AG09319 (cell line): ENCODE results near the gene EPB41L4B.
"Not testable (repeated sequence)": the region's sequence is repeated elsewhere in the genome, so short reads cannot be mapped to it uniquely, and the experiment has no call there.

Experiments
- DNase-seq: peaks from one replicate; pipeline ENCODE4 v3.0.0-alpha.2; 2010; ENCODE audit warnings: low read depth; ENCODE audit errors: extremely low read depth
- TF ChIP-seq, protein P1 (sequence below): IDR thresholded peaks from 2 replicates; pipeline ENCODE4 v1.5.1; 2011; ENCODE audit warnings: low read depth, mild to moderate bottlenecking, inconsistent platforms, low read length, moderate library complexity

The EPB41L4B gene

DNA sequence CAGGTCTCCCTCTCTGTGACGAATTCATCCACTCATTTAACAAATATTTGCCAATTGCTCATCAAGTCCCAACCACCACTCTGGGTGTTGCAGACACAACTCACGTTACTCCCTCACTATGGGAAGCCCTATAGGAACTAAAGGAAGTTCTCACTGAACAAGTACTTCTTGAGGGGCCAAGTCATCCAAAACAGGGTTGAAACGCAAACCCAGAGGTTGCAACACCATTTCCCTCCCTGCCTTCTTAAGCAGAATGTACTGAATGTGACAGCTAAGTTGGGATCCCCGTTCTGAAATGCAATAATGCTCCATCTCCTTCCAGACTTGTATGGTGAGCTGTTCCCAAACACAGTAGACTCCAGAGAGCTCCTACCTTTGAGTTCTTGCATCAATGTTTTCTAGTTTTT is 34.3 kb downstream of the EPB41L4B start:
- TF ChIP-seq, protein P1, sequence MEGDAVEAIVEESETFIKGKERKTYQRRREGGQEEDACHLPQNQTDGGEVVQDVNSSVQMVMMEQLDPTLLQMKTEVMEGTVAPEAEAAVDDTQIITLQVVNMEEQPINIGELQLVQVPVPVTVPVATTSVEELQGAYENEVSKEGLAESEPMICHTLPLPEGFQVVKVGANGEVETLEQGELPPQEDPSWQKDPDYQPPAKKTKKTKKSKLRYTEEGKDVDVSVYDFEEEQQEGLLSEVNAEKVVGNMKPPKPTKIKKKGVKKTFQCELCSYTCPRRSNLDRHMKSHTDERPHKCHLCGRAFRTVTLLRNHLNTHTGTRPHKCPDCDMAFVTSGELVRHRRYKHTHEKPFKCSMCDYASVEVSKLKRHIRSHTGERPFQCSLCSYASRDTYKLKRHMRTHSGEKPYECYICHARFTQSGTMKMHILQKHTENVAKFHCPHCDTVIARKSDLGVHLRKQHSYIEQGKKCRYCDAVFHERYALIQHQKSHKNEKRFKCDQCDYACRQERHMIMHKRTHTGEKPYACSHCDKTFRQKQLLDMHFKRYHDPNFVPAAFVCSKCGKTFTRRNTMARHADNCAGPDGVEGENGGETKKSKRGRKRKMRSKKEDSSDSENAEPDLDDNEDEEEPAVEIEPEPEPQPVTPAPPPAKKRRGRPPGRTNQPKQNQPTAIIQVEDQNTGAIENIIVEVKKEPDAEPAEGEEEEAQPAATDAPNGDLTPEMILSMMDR = no peak
- no peak for DNase-seq

DNA sequence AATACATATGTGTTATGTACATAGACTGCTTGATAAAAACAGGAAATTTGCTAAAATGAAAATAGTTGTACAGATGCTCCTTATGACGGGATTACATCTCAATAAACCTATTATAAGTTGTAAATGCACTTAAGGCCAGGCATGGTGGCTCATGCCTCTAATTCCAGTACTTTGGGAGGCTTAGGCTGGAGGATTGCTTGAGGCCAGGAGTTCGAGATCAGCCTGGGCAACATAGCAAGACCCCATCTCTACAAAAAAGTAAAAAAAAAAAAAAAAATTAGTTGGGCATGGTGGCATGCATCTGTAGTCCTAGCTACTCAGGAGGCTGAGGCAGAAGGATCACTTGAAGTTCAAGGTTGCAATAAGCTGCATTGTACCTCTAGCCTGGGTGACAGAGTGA is 37.2 kb downstream of the EPB41L4B start:
- DNase-seq = not testable (repeated sequence)

DNA sequence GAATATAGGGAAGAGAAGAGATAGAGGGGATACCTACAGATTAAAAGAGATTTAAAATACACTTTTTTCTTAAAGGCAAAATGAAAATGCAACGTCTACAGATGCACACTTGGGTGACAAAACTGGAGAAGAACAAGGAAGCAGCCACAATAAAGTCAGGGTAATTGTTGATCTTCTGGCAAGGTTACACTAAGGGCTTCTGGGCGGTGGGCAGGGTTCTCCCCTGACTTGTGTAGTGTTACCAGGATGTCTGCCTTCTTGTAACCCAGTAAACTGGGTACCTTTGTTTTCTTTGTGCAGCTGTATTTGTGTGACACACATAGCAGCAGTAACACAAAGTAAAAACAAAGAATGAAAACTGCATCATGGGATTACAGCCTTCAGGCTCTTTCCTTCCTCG is 37.8 kb downstream of the EPB41L4B start:
- DNase-seq = no peak
- TF ChIP-seq, protein P1 = no peak

DNA sequence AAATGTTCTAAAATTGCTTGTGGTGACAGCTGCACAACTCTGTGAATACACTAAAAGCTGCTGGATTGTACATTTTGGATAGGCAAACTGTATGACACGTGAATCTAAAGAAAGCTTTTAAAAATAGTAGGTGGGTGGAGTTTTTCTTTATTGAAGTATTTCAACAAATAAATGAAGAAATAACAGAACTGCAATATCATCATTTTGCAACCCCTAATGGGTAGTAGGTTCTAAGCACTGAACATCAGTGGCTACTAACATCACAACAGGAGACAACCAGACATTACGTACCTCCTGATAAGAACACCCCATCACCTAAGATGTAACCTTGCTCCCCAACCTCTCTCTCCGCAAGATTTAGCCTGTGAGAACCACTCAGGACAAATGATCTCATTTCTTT is 38.6 kb downstream of the EPB41L4B start:
- TF ChIP-seq, protein P1 = no peak
- no peak for DNase-seq

DNA sequence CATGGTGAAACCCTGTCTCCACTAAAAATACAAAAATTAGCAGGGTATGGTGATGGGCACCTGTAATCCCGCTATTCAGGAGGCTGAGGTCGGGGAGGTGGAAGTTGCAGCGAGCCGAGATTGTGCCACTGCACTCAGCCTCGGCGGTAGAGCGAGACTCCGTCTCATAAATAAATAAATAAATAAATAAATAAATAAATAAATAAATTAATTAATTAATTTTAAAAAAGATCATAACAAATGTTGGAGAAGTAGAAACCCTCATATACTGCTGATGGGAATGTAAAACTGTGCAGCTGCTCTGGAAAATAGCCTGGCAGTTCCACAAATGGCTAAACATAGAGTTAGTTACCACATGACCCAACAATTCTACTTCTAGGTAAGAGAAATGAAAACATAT is 39.3 kb downstream of the EPB41L4B start:
- TF ChIP-seq, protein P1 = no peak
- DNase-seq = no peak

DNA sequence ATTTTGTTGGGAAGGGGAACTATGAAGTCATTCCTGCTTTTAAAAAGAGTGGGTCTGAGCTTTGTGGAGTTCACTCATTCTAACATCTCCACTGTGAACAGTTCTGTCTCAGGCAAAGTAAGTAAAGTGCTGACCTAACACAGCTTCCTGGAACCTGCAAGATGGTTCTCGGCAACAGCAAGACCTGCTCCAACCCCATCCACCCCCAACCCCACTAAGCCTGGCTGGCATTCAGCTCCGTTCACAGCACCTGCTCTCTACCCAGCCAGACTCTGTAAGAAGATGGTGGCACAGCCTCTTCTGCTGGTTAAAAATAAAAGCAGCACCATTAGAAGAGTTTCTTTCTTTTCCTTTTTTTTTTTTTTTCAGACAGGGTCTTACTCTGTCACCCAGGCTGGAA is 42.0 kb downstream of the EPB41L4B start:
- TF ChIP-seq, protein P1 = no peak
- no peak for DNase-seq

DNA sequence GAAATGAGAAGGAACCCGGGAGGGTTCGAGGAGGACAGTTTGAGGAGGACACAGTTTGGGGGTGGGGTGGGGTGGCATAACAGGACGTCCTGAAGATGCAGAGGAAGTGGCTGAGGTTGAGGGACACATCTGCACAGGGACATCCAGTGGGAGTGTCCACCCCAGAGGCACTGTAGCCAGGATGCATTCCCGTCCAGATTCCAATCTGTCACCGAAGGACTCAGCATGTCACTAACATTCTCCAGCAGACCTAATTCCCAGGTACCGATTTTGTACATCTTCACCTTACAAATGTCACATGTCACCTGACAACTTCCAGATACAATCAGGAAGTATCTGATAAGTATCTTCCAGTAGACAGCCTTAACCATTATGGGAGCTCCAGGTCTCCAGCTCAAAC is 42.6 kb downstream of the EPB41L4B start:
- no peak for DNase-seq
- TF ChIP-seq, protein P1 = no peak

DNA sequence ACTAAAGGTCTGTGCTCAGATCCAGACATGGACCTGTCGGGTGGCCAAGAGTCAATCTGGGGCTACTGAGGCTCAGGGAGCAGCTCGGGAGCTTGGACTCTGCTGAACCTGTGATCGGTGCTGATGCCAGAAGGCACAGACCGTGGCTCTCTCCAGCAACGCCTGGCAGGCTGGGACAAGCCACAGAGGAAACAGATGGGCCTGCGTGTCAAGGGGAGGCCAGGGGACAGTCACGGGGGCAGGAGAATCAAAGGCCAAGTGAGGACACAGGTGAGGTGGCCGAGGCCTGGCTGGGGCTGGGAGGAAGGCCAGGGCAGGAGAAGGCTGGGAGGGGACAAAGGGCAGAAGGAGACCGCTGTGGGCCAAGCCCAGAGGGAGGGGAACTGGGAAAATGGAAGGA is 43.4 kb downstream of the EPB41L4B start:
- TF ChIP-seq, protein P1 = no peak

More for the DNA sequence above, 43.4 kb downstream of the EPB41L4B start:
- no peak for DNase-seq
